ENCODE results near the gene LSM14B. TPM values are rescaled to one million over a fixed set of nuclear protein-coding genes. Genes with fewer than 3 reads are reported as not detected.

The LSM14B gene
- total and polyA plus RNA-seq, 7 experiments from 2014 or later: 1.4 to 61.5 (median 41.7) TPM

GRCh38 chr20:62137478-62138203, 15.4 kb downstream of the LSM14B start:
- Mint-ChIP-seq H3K27me3 (no peaks in the 10 kb centered on the region), H3K4me1 (peaks cover 32 to 56% (median 47%) of the 10 kb centered on the region in 7 donors), H3K9me3 (no peaks in the 10 kb centered on the region), H3K36me3 (peaks cover 8 to 42% (median 25%) of the 10 kb centered on the region in 5 donors), H3K27ac (peak overlapping the region; percentile 7 to 92 (median 78)), H3K4me3 (peak overlapping the region in 1 of 10 donors; percentile 25)
- DNase-seq (no peak), ATAC-seq (no peak)
- ChIA-PET POLR2A (interaction anchor here (0.6 to 1.4 kb wide), 5 partner anchors 11 to 114 kb away, joined by 3 to 8 read pairs (median 4); partner anchors contain the start of gene TAF4), CTCF (interaction anchor here (1.1 to 3.9 kb wide), 4 partner anchors 22 to 127 kb away, joined by 4 to 14 read pairs (median 10); no protein-coding TSS in a partner anchor)
- Histone ChIP-seq H3K9me3 (ENCODE audit: control insufficient read depth in 2 of 3, low read length in 3 of 3) (no peaks in the 10 kb centered on the region), H3K36me3 (ENCODE audit: control insufficient read depth in 2 of 3, insufficient read depth in 3 of 3, low read length in 3 of 3) (peaks cover 48 to 77% (median 48%) of the 10 kb centered on the region in 3 experiments), H3K27me3 (ENCODE audit: control insufficient read depth in 2 of 2, insufficient read depth in 2 of 2, low read length in 2 of 2) (no peaks in the 10 kb centered on the region), H3K4me1 (ENCODE audit: control insufficient read depth in 2 of 2, insufficient read depth in 2 of 2, low read length in 2 of 2) (peaks cover 18 to 21% of the 10 kb centered on the region in 2 donors), H3K27ac (ENCODE audit: low read depth, low read length) (no peak overlapping the region), H3K4me3 (ENCODE audit: low read length) (no peak overlapping the region)
- intact Hi-C loops (cut with micrococcal nuclease): loop anchor here (1.0 kb wide), 3 partner anchors 71 to 127 kb away; no protein-coding TSS in a partner anchor

GRCh38 chr20:62138204-62138543, 15.9 kb downstream of the LSM14B start:
- Histone ChIP-seq H3K27ac (ENCODE audit: low read depth, low read length) (no peak overlapping the region), H3K4me1 (ENCODE audit: control insufficient read depth in 2 of 2, insufficient read depth in 2 of 2, low read length in 2 of 2) (peaks cover 18 to 21% of the 10 kb centered on the region in 2 donors), H3K27me3 (ENCODE audit: control insufficient read depth in 2 of 2, insufficient read depth in 2 of 2, low read length in 2 of 2) (no peaks in the 10 kb centered on the region), H3K9me3 (ENCODE audit: control insufficient read depth in 2 of 3, low read length in 3 of 3) (no peaks in the 10 kb centered on the region), H3K4me3 (ENCODE audit: low read length) (no peak overlapping the region), H3K36me3 (ENCODE audit: control insufficient read depth in 2 of 3, insufficient read depth in 3 of 3, low read length in 3 of 3) (peaks cover 48 to 72% (median 48%) of the 10 kb centered on the region in 3 experiments)
- CTCF ChIA-PET: interaction anchor here (1.1 to 1.9 kb wide), 3 partner anchors 22 to 127 kb away, joined by 4 to 13 read pairs (median 6); no protein-coding TSS in a partner anchor
- peak overlapping the region in 8 of 9 donors; percentile 7 to 92 (median 64) for H3K27ac Mint-ChIP-seq
- POLR2A ChIA-PET: interaction anchor here (0.6 to 2.2 kb wide), 7 partner anchors 10 to 120 kb away, joined by 3 to 8 read pairs (median 4); partner anchors contain the start of gene TAF4
- intact Hi-C loops (cut with micrococcal nuclease): no loop called here
- no peak overlapping the region for H3K4me3 Mint-ChIP-seq
- H3K9me3 Mint-ChIP-seq: no peaks in the 10 kb centered on the region
- peaks cover 8 to 42% (median 25%) of the 10 kb centered on the region in 5 donors for H3K36me3 Mint-ChIP-seq
- DNase-seq (no peak), ATAC-seq (no peak)
- H3K4me1 Mint-ChIP-seq: peaks cover 30 to 56% (median 44%) of the 10 kb centered on the region in 7 donors
- no peaks in the 10 kb centered on the region for H3K27me3 Mint-ChIP-seq

DNA sequence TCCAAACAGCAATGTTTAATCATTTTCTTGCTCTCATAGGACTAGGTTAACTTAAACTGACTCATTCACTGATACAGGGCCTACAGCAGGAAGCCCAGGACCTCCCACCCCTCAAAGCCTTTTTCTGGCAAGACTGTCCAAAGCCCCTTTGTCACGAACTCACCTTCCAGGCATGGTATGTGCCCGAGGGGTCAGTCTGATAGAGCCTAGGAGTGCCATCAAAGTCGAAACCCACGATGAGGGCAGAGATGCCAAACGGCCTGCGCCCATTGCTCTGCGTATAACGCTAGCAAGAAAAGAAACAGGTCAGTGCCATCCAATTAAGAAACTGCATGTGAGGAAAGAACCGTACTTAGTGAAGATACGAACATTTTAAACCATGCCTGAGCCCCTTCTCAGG, 16.6 kb downstream of the LSM14B start:
- Histone ChIP-seq H3K27ac (ENCODE audit: low read depth, low read length) (peak overlapping the region; percentile 6), H3K4me1 (ENCODE audit: control insufficient read depth in 2 of 2, insufficient read depth in 2 of 2, low read length in 2 of 2) (peaks cover 18 to 21% of the 10 kb centered on the region in 2 donors), H3K9me3 (ENCODE audit: control insufficient read depth in 2 of 3, low read length in 3 of 3) (no peaks in the 10 kb centered on the region), H3K36me3 (ENCODE audit: control insufficient read depth in 2 of 3, insufficient read depth in 3 of 3, low read length in 3 of 3) (peaks cover 44 to 64% (median 48%) of the 10 kb centered on the region in 3 experiments), H3K27me3 (ENCODE audit: control insufficient read depth in 2 of 2, insufficient read depth in 2 of 2, low read length in 2 of 2) (no peaks in the 10 kb centered on the region), H3K4me3 (ENCODE audit: low read length) (no peak overlapping the region)
- CTCF ChIA-PET: interaction anchor here (1.1 to 1.9 kb wide), 3 partner anchors 23 to 128 kb away, joined by 4 to 13 read pairs (median 6); no protein-coding TSS in a partner anchor
- no peak for ATAC-seq
- Mint-ChIP-seq H3K27me3 (no peaks in the 10 kb centered on the region), H3K27ac (peak overlapping the region in 3 of 9 donors; percentile 26 to 80 (median 79)), H3K4me3 (no peak overlapping the region), H3K4me1 (peaks cover 27 to 56% (median 44%) of the 10 kb centered on the region in 7 donors), H3K9me3 (no peaks in the 10 kb centered on the region), H3K36me3 (peaks cover 8 to 42% (median 25%) of the 10 kb centered on the region in 5 donors)
- intact Hi-C loops (cut with micrococcal nuclease): no loop called here
- DNase-seq: no peak
- POLR2A ChIA-PET: interaction anchor here (0.8 to 2.2 kb wide), 2 partner anchors 11 to 17 kb away, joined by 3 to 5 read pairs; no protein-coding TSS in a partner anchor

- ATAC-seq (no peak), DNase-seq (no peak)
- peak overlapping the region in 5 of 9 donors; percentile 33 to 96 (median 80) for H3K27ac Mint-ChIP-seq
- Histone ChIP-seq H3K4me1 (ENCODE audit: control insufficient read depth in 2 of 2, insufficient read depth in 2 of 2, low read length in 2 of 2) (peaks cover 21 to 25% of the 10 kb centered on the region in 2 donors), H3K27ac (ENCODE audit: low read depth, low read length) (peak overlapping the region; percentile 75), H3K36me3 (ENCODE audit: control insufficient read depth in 2 of 3, insufficient read depth in 3 of 3, low read length in 3 of 3) (peaks cover 40 to 59% (median 48%) of the 10 kb centered on the region in 3 experiments), H3K27me3 (ENCODE audit: control insufficient read depth in 2 of 2, insufficient read depth in 2 of 2, low read length in 2 of 2) (no peaks in the 10 kb centered on the region), H3K4me3 (ENCODE audit: low read length) (no peak overlapping the region), H3K9me3 (ENCODE audit: control insufficient read depth in 2 of 3, low read length in 3 of 3) (no peaks in the 10 kb centered on the region)
- no peaks in the 10 kb centered on the region for H3K9me3 Mint-ChIP-seq
- peak overlapping the region in 1 of 10 donors; percentile 68 for H3K4me3 Mint-ChIP-seq
- intact Hi-C loops (cut with micrococcal nuclease): loop anchor here in 1 of 2 donors (5.0 kb wide), 2 partner anchors 112 to 248 kb away; partner anchors contain the start of gene RPS21
- ChIA-PET POLR2A (interaction anchor here (0.6 to 2.2 kb wide), 2 partner anchors 18 to 502 kb away, joined by 3 to 5 read pairs; no protein-coding TSS in a partner anchor), CTCF (no interaction called here)
- H3K27me3 Mint-ChIP-seq: no peaks in the 10 kb centered on the region
- peaks cover 25 to 56% (median 45%) of the 10 kb centered on the region in 7 donors for H3K4me1 Mint-ChIP-seq
- H3K36me3 Mint-ChIP-seq: peaks cover 8 to 39% (median 25%) of the 10 kb centered on the region in 5 donors
These were observed 17.4 kb downstream of the LSM14B start for GRCh38 chr20:62139636-62140035.

- Mint-ChIP-seq H3K27me3 (no peaks in the 10 kb centered on the region), H3K4me3 (peak overlapping the region; percentile 89 to 98 (median 92)), H3K27ac (peak overlapping the region; percentile 80 to 97 (median 93)), H3K36me3 (peaks cover 8 to 42% (median 25%) of the 10 kb centered on the region in 5 donors), H3K4me1 (peaks cover 37 to 70% (median 59%) of the 10 kb centered on the region in 7 donors), H3K9me3 (no peaks in the 10 kb centered on the region)
- H3K4me3 ChIP-seq (ENCODE audit: low read length): peak overlapping the region; percentile 62
- ChIA-PET POLR2A (interaction anchor here (0.7 to 5.6 kb wide), 6 partner anchors 11 to 115 kb away, joined by 3 to 58 read pairs (median 6); partner anchors contain the start of genes LSM14B and TAF4), CTCF (interaction anchor here (1.0 to 2.0 kb wide), 2 partner anchors 19 to 115 kb away, joined by 4 to 6 read pairs; partner anchors contain the start of gene LSM14B)
- ATAC-seq (no peak), DNase-seq (no peak)
- no peaks in the 10 kb centered on the region for H3K9me3 ChIP-seq (ENCODE audit: control insufficient read depth in 2 of 3, low read length in 3 of 3)
- peak overlapping the region; percentile 75 for H3K27ac ChIP-seq (ENCODE audit: low read depth, low read length)
- H3K27me3 ChIP-seq (ENCODE audit: control insufficient read depth in 2 of 2, insufficient read depth in 2 of 2, low read length in 2 of 2): no peaks in the 10 kb centered on the region
- H3K4me1 ChIP-seq (ENCODE audit: control insufficient read depth in 2 of 2, insufficient read depth in 2 of 2, low read length in 2 of 2): peaks cover 28 to 33% of the 10 kb centered on the region in 2 donors
- peaks cover 33 to 45% (median 37%) of the 10 kb centered on the region in 3 experiments for H3K36me3 ChIP-seq (ENCODE audit: control insufficient read depth in 2 of 3, insufficient read depth in 3 of 3, low read length in 3 of 3)
- intact Hi-C loops (cut with micrococcal nuclease): loop anchor here in 1 of 2 donors (5.0 kb wide), 2 partner anchors 114 to 246 kb away; partner anchors contain the start of gene RPS21
These were observed 18.7 kb downstream of the LSM14B start for GRCh38 chr20:62141043-62141396.
